GM12891 (cell line): ENCODE results near the gene PCGF3.

Experiments used
- PAX5 ChIP-seq: IDR thresholded peaks from 2 replicates; pipeline ENCODE4 v1.6.1; 2011; ENCODE audit warnings: low read length, moderate library complexity, mild to moderate bottlenecking; ENCODE audit not compliant: insufficient read depth, severe bottlenecking
- POLR2A ChIP-seq: IDR thresholded peaks from 2 replicates; pipeline ENCODE4 v1.6.1; 2011; ENCODE audit warnings: low read depth, low read length, control low read depth
- POLR2AphosphoS5 ChIP-seq: IDR thresholded peaks from 2 replicates; pipeline ENCODE4 v1.6.1; 2011; ENCODE audit warnings: low read depth, low read length, control low read depth
- POU2F2 ChIP-seq: IDR thresholded peaks from 2 replicates; pipeline ENCODE4 v1.6.1; 2011; ENCODE audit warnings: low read depth, mild to moderate bottlenecking, control low read depth, low read length, moderate library complexity
- SPI1 ChIP-seq: IDR thresholded peaks from 2 replicates; pipeline ENCODE4 v1.6.1; 2011; ENCODE audit warnings: low read depth, low read length, control low read depth
- TAF1 ChIP-seq: IDR thresholded peaks from 2 replicates; pipeline ENCODE4 v1.6.1; 2011; ENCODE audit warnings: low read depth, low read length, control low read depth

DNA sequence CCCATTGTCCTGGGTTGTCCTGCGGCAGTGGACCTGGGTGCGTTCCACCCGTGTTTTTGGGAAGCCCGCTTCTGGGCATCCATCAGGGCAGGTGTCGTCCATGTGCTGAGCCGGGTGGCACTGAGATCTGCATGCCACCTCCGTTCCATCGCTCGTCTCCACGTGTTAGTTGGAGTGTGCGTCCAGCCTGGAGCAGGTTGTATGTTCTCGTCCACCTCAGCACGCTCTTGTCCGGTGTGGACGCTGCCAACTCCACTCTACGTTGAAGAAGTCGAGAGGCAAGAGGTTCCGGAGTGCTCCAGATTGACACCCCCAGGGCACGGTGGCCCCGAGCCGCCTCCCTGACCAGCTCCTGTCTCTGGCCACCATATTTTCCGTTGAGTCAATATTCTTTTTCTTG lies 33.9 kb downstream of the PCGF3 start:
- TF ChIP-seq POLR2A (no peak), POLR2AphosphoS5 (no peak), TAF1 (no peak), SPI1 (no peak), POU2F2 (no peak), PAX5 (no peak)
